Sigmoid colon (tissue), 7 donors: ENCODE results near the gene INSRR. TPM values are rescaled to one million over a fixed set of nuclear protein-coding genes. Genes with fewer than 3 reads are reported as not detected.

Experiments
- DNase-seq: peaks from one replicate; pipeline ENCODE4 v3.0.0-alpha.2; 2019
- H3K27ac ChIP-seq, 4 donors: fragments of 200-600 bp; sonication (generic); one replicate each; pipeline ENCODE4 v1.5.1; 2016 to 2019; ENCODE audit warnings: mild to moderate bottlenecking in 1 of 4
- H3K27me3 ChIP-seq, 3 donors: fragments of 200-600 bp; sonication (generic); one replicate each; pipeline ENCODE4 v1.5.1; 2019; ENCODE audit warnings: mild to moderate bottlenecking in 1 of 3
- H3K36me3 ChIP-seq, 4 donors: fragments of 200-600 bp; sonication (generic); one replicate each; pipeline ENCODE4 v1.5.1; 2016 to 2019
- H3K4me1 ChIP-seq, 4 donors: fragments of 200-600 bp; sonication (generic); one replicate each; pipeline ENCODE4 v1.5.1; 2017 to 2019
- H3K4me3 ChIP-seq, 4 donors: fragments of 200-600 bp; sonication (generic); one replicate each; pipeline ENCODE4 v1.5.1; 2017 to 2019; ENCODE audit warnings: mild to moderate bottlenecking in 2 of 4, moderate library complexity in 1 of 4
- H3K9me3 ChIP-seq, 4 donors: fragments of 200-600 bp in 3 of 4; sonication (generic) in 3 of 4; one replicate each; pipeline versions ENCODE4 v1.5.1 to v1.6.1; 2013 to 2019
- EP300 ChIP-seq, 4 donors: sonication (generic); formaldehyde crosslinking; IDR thresholded peaks; one replicate each; pipeline ENCODE4 v1.6.1; 2017; ENCODE audit warnings: antibody characterized with exemption in 4 of 4
- POLR2A ChIP-seq, 2 donors: fragments of 450-650 bp; IDR thresholded peaks; one replicate each; pipeline ENCODE4 v1.6.1; 2016; ENCODE audit warnings: antibody characterized with exemption in 2 of 2, mild to moderate bottlenecking in 2 of 2, moderate library complexity in 2 of 2
- POLR2AphosphoS5 ChIP-seq, 4 donors: sonication (generic); formaldehyde crosslinking; IDR thresholded peaks; one replicate each; pipeline ENCODE4 v1.6.1; 2017; ENCODE audit warnings: antibody characterized with exemption in 4 of 4
- WGBS, 2 donors: extraction: QIAGEN DNeasy Blood & Tissue Kit; methylation state at CpG; one replicate each; pipeline ENCODE4 v1.1.7; 2013; 5-methylcytosine and 5-hydroxymethylcytosine counted together
- intact Hi-C: fragments of 100-400 bp; cut with DNase I; formaldehyde crosslinking; loops from one replicate; pipeline ENCODE4 v1.15.1; 2023
- polyA plus RNA-seq, 3 donors: library from polyadenylated mRNA; stranded (reverse); fragments of 200-250 nt; gene quantifications; one replicate each; pipeline ENCODE4 v1.2.3, GENCODE V29; 2013
- total RNA-seq, 4 donors: library from RNA; depleted of rRNA; stranded (reverse); fragments of >200 nt; gene quantifications; one replicate each; pipeline ENCODE4 v1.1.0, GENCODE V29; 2016
- TF ChIP-seq, protein P1 (sequence below), 4 experiments: fragments of 450-650 bp in 3 of 4; fragments of 200-600 bp in 1 of 4; IDR thresholded peaks; one replicate each; pipeline ENCODE4 v1.5.1; 2016 to 2019; ENCODE audit warnings: antibody characterized with exemption in 4 of 4, mild to moderate bottlenecking in 3 of 4, moderate library complexity in 2 of 4
- donor health status: healthy with polysubstance abuse.
- donor health status: Bipolar disorder and iron deficiency.
- donor health status: healthy.

Gene INSRR
- total and polyA plus RNA-seq, 7 donors = 0.06 TPM; not detected in 6

DNA sequence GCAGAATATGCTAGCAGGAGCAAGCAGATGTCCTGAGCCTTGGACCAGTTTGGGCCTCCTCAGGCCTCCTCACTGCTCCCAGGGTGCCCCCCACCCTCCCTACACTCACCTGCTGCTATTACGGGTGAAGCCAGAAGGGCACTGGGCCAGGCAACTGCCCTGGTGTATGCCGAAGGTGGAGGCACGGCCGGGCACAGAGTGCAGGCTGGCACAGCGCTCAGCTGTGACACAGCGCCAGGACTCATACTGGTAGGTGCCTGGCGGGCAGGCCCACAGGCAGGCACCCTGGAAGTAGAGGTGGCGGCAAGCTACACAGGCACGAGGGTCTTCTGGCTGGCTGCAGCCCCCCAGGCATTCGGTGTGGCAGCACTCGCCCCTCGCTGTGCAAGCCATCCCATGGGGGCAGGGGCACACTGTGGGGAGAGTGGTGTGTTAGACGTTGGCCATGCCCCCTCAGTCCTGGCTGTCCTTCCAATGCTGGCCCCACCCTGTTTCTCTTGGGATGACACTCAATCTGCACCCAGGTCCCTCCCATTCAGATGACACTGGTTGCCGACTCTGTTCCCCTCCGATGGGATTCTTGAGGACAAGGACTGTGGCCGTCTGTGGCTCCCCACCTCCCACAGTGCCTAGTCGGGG, 7.0 kb downstream of the INSRR start:
- Histone ChIP-seq H3K9me3 (no peaks in the 10 kb centered on the region), H3K36me3 (no peaks in the 10 kb centered on the region), H3K27me3 (peaks cover 4 to 21% (median 21%) of the 10 kb centered on the region in 3 donors), H3K4me1 (peaks cover 0 to 9% (median 3%) of the 10 kb centered on the region in 4 donors), H3K27ac (no peak overlapping the region), H3K4me3 (no peak overlapping the region)
- 43 to 77% methylated on average over 17 of the region's 17 CpGs for WGBS, 2 donors
- intact Hi-C loops = no loop called here
- DNase-seq = no peak
- no peak for TF ChIP-seq POLR2AphosphoS5 (IDR thresholded peaks at IDR 0.05)
- TF ChIP-seq, protein P1, sequence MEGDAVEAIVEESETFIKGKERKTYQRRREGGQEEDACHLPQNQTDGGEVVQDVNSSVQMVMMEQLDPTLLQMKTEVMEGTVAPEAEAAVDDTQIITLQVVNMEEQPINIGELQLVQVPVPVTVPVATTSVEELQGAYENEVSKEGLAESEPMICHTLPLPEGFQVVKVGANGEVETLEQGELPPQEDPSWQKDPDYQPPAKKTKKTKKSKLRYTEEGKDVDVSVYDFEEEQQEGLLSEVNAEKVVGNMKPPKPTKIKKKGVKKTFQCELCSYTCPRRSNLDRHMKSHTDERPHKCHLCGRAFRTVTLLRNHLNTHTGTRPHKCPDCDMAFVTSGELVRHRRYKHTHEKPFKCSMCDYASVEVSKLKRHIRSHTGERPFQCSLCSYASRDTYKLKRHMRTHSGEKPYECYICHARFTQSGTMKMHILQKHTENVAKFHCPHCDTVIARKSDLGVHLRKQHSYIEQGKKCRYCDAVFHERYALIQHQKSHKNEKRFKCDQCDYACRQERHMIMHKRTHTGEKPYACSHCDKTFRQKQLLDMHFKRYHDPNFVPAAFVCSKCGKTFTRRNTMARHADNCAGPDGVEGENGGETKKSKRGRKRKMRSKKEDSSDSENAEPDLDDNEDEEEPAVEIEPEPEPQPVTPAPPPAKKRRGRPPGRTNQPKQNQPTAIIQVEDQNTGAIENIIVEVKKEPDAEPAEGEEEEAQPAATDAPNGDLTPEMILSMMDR (IDR thresholded peaks at IDR 0.05) = no peak
- TF ChIP-seq EP300 (IDR thresholded peaks at IDR 0.05) = no peak
- no peak for TF ChIP-seq POLR2A (IDR thresholded peaks at IDR 0.05)

DNA sequence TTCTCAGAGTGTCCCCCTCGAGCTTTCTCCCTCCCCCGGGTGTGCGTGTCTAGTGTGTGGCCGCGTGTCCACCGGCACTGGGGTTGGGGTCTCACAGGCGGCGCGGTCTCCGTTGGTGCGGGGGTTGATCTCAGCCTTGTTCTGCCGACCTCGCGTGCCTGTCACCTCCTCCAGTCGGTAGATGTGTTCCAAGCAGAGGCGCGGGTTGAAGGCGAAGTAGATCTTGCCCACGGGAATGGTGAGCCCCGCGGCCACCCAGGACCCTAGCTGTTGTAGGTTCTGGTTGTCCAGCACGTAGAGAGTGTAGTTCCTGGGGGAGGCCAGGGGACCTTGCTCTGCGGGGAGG, 9.8 kb downstream of the INSRR start:
- WGBS, 2 donors = 34 to 41% methylated on average over 23 of the region's 23 CpGs
- Histone ChIP-seq H3K4me1 (peaks cover 0 to 19% (median 8%) of the 10 kb centered on the region in 4 donors), H3K9me3 (no peaks in the 10 kb centered on the region), H3K27me3 (peaks cover 15 to 46% (median 43%) of the 10 kb centered on the region in 3 donors), H3K4me3 (no peak overlapping the region), H3K27ac (no peak overlapping the region), H3K36me3 (no peaks in the 10 kb centered on the region)
- TF ChIP-seq POLR2A (IDR thresholded peaks at IDR 0.05) = no peak
- no peak for TF ChIP-seq POLR2AphosphoS5 (IDR thresholded peaks at IDR 0.05)
- no peak for TF ChIP-seq EP300 (IDR thresholded peaks at IDR 0.05)
- TF ChIP-seq, protein P1 (IDR thresholded peaks at IDR 0.05) = no peak
- DNase-seq = no peak
- intact Hi-C loops = no loop called here

DNA sequence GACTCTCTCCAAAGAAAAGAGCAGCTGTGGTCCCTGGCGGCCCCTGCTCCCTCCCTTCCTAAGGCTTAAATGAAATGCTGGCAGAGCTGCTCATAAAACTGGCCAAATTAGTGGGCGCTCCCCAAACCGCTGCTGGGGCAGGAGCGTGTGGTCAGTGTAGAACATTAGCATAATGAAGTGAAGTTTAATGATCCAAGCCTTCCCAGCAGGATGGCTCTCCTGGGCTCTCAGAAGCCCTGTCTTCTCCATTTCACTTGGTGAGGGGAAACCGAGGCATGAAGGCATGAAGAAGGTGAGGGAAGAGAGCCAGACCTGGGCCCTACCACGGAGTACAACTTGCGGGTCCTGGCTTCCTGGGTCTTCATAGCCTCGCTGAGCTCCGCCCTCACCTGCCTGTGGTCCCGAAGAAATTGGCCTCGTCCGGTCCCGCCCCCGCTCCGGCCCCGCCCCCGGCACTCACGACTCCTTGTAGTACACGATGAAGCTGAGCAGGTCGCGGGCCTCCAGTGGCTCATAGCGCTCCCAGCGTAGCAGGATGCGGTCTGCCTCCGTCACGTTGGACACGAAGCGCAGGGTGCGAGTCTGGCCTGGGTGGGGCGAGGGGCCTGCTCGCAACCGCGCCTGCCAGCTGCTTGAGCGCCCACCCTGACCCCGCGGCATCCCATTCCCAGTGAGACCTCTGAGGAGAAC, 10.3 kb downstream of the INSRR start:
- peaks cover 0 to 19% (median 8%) of the 10 kb centered on the region in 4 donors for H3K4me1 ChIP-seq
- H3K9me3 ChIP-seq = no peaks in the 10 kb centered on the region
- 10 to 12% methylated on average over 36 of the region's 36 CpGs for WGBS, 2 donors
- TF ChIP-seq, protein P1 (IDR thresholded peaks at IDR 0.05) = no peak
- TF ChIP-seq POLR2A (IDR thresholded peaks at IDR 0.05) = no peak
- no peak overlapping the region for H3K4me3 ChIP-seq
- DNase-seq = no peak
- H3K27ac ChIP-seq = no peak overlapping the region
- peaks cover 15 to 51% (median 46%) of the 10 kb centered on the region in 3 donors for H3K27me3 ChIP-seq
- no peaks in the 10 kb centered on the region for H3K36me3 ChIP-seq
- intact Hi-C loops = no loop called here

DNA sequence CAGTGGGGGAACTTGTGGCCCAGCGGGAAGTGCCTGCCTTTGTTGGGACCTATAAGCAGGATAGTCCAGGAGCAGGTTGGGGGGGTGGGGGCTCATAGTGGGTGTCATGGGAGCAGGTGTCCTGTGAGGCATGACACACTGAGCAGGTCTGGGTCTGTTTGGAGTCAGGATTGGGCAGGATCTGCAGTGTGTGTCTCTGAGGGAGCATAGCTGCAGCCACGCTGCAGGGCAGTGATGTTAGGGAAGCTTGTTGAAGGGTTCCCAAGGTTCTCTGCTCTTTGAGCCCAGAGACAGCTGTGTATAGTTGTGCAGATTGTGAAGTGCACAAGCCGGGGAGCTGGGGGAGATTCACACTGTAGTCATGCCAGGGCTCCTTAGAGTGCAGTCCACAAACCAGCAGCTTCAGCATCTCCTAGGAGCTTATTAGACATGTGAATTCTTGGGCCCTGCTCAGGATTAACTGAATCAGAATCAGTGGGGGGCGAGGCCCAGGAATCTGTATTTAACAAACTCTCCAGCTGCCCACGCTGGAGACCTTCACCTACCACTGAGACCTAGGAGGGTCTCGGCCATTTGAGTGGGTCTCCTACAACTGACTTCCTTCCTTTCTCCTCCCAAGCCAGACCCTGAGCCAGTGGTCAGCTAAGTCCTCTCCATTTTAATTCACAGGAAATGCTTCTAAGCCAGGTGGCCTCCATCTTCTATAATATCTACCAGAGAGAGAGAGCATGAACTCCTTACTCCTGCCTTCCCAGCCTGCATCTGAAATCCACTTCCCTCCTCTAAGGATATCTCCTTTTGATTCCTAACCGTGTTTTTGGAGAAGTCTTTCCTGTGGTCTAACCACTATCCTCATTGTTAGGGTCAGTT, 11.1 kb downstream of the INSRR start:
- TF ChIP-seq, protein P1 (IDR thresholded peaks at IDR 0.05) = no peak
- no peak for TF ChIP-seq POLR2A (IDR thresholded peaks at IDR 0.05)
- no peak for TF ChIP-seq EP300 (IDR thresholded peaks at IDR 0.05)
- TF ChIP-seq POLR2AphosphoS5 (IDR thresholded peaks at IDR 0.05) = no peak
- H3K4me1 ChIP-seq = peaks cover 0 to 19% (median 8%) of the 10 kb centered on the region in 4 donors
- no peak overlapping the region for H3K27ac ChIP-seq
- WGBS, 2 donors = 72 to 76% methylated on average over 7 of the region's 7 CpGs
- H3K4me3 ChIP-seq = no peak overlapping the region
- peaks cover 15 to 59% (median 46%) of the 10 kb centered on the region in 3 donors for H3K27me3 ChIP-seq
- intact Hi-C loops = no loop called here
- no peaks in the 10 kb centered on the region for H3K36me3 ChIP-seq
- no peak for DNase-seq
- H3K9me3 ChIP-seq = no peaks in the 10 kb centered on the region
